Osteocyte (in vitro differentiated cells): ENCODE results near the gene SLC41A3. TPM values are rescaled to one million over a fixed set of nuclear protein-coding genes. Genes with fewer than 3 reads are reported as not detected.
"Not testable (repeated sequence)": the region's sequence is repeated elsewhere in the genome, so short reads cannot be mapped to it uniquely, and the experiment has no call there.

ENCODE experiments used
- DNase-seq: peaks from one replicate; pipeline ENCODE4 v3.0.0; 2021; ENCODE audit warnings: mixed read lengths; ENCODE audit not compliant: unreplicated experiment; ENCODE audit errors: extremely low spot score
- H3K27ac Mint-ChIP-seq: one replicate; pipeline ENCODE4 v1.8.0; 2021; ENCODE audit warnings: mild to moderate bottlenecking, mixed read lengths; ENCODE audit not compliant: unreplicated experiment
- H3K27me3 Mint-ChIP-seq: one replicate; pipeline ENCODE4 v1.8.0; 2021; ENCODE audit warnings: mixed read lengths; ENCODE audit not compliant: unreplicated experiment
- H3K36me3 Mint-ChIP-seq: one replicate; pipeline ENCODE4 v1.8.0; 2021; ENCODE audit warnings: mixed read lengths; ENCODE audit not compliant: unreplicated experiment
- H3K4me1 Mint-ChIP-seq: one replicate; pipeline ENCODE4 v1.8.0; 2021; ENCODE audit warnings: mixed read lengths; ENCODE audit not compliant: unreplicated experiment
- H3K4me3 Mint-ChIP-seq: one replicate; pipeline ENCODE4 v1.8.0; 2021; ENCODE audit warnings: mild to moderate bottlenecking, moderate library complexity, mixed read lengths; ENCODE audit not compliant: unreplicated experiment
- H3K9me3 Mint-ChIP-seq: one replicate; pipeline ENCODE4 v1.8.0; 2021; ENCODE audit warnings: mixed read lengths; ENCODE audit not compliant: unreplicated experiment
- total RNA-seq: library from RNA; stranded (reverse); gene quantifications from 2 replicates; pipeline ENCODE4 v1.2.1, GENCODE V29; 2021
- TF ChIP-seq, protein P1 (sequence below): fragments of 200-600 bp; sonication (generic); IDR thresholded peaks from 2 replicates; pipeline ENCODE4 v1.5.0; 2021; ENCODE audit warnings: antibody characterized with exemption, mild to moderate bottlenecking, moderate library complexity

Gene SLC41A3
- total RNA-seq, 1 donor from 2014 or later = 80.6 TPM

DNA sequence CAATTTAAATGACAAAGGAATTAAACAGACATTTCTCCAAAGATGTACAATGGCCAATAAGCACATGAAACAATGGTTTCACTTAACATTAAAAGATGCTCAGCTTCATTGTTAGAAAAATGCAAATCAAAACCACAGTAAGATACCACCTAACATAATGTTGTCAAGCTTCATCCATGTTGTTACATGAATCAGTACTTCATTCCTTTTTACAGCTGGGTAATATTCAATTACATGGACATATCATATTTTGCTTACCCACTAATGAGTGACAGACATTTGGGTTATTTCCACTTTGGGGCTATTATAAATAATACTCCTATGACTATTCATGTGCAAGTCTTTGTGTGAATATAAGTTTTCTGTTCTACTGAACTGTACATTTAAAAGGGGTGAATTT is 7.8 kb downstream of the SLC41A3 start:
- Mint-ChIP-seq H3K36me3 (peaks cover 9% of the 10 kb centered on the region), H3K9me3 (peaks cover 28% of the 10 kb centered on the region), H3K27ac (no peak overlapping the region), H3K27me3 (no peaks in the 10 kb centered on the region), H3K4me3 (no peak overlapping the region), H3K4me1 (no peaks in the 10 kb centered on the region)
- DNase-seq = no peak
- TF ChIP-seq, protein P1, sequence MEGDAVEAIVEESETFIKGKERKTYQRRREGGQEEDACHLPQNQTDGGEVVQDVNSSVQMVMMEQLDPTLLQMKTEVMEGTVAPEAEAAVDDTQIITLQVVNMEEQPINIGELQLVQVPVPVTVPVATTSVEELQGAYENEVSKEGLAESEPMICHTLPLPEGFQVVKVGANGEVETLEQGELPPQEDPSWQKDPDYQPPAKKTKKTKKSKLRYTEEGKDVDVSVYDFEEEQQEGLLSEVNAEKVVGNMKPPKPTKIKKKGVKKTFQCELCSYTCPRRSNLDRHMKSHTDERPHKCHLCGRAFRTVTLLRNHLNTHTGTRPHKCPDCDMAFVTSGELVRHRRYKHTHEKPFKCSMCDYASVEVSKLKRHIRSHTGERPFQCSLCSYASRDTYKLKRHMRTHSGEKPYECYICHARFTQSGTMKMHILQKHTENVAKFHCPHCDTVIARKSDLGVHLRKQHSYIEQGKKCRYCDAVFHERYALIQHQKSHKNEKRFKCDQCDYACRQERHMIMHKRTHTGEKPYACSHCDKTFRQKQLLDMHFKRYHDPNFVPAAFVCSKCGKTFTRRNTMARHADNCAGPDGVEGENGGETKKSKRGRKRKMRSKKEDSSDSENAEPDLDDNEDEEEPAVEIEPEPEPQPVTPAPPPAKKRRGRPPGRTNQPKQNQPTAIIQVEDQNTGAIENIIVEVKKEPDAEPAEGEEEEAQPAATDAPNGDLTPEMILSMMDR = no peak

DNA sequence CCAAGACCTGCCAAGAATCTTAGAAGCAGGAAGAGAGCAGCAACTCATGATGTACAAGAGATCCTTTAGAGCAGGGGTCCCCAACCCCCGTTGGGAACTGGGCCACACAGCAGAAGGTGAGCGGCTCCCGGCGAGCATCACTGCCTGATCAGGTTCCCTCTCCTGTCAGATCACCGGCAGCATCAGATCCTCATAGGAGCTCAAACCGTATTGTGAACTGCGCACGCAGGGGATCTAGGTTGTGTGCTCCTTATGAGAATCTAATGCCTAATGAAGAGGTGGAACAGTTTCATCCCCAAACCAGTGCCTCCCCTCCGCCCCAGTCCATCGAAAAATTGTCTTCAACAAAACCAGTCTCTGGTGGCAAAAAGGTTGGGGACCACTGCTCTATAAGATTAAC is 13.8 kb downstream of the SLC41A3 start:
- Mint-ChIP-seq H3K27me3 (no peaks in the 10 kb centered on the region), H3K4me1 (no peaks in the 10 kb centered on the region), H3K27ac (no peak overlapping the region), H3K9me3 (peaks cover 17% of the 10 kb centered on the region), H3K36me3 (peaks cover 25% of the 10 kb centered on the region), H3K4me3 (no peak overlapping the region)
- DNase-seq = no peak
- TF ChIP-seq, protein P1 = no peak

DNA sequence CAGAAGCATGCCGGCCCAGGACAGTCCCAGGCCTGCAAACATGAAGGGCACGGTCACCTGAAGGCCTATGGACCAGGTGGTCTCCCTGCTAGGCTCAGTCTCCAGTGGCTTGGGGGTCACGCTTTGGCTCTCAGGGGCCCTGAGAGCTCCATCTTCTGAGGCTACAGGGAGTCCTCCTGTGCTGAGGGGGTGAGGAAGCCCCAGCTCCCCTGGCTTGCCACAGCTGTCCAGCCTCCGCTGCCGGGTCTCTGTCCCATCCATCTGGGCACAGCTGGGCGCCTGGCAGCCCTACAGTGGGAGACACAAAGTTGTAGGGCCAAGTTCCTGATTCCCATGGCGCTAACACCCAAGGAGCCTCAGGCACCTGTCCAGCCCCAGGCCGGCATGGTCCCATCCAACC is 16.0 kb downstream of the SLC41A3 start:
- Mint-ChIP-seq H3K9me3 (peaks cover 8% of the 10 kb centered on the region), H3K4me3 (no peak overlapping the region), H3K27ac (no peak overlapping the region), H3K36me3 (peaks cover 25% of the 10 kb centered on the region), H3K27me3 (no peaks in the 10 kb centered on the region), H3K4me1 (no peaks in the 10 kb centered on the region)
- peak; percentile 79 for DNase-seq
- TF ChIP-seq, protein P1 = no peak

DNA sequence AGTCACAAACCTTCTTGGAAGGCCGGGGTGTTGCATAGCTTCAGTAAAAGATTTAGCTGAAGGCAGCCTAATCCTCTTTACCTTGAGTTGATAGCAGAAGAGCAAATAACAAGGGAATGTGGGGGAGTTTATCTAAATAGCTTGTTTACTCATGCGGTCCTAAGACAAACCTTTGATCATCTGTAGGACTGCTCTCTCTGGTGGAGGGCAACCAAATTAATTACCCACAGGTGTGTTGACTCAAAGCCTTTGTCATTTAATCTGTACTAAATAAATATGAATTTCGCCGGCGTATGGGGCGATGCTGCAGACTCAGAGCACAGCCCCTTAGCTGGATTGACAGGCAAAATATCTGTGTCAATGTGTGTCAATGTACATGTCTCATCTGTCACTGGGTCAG is 17.2 kb downstream of the SLC41A3 start:
- peaks cover 21% of the 10 kb centered on the region for H3K36me3 Mint-ChIP-seq
- DNase-seq, H3K27me3 Mint-ChIP-seq, H3K4me3 Mint-ChIP-seq, H3K27ac Mint-ChIP-seq, H3K9me3 Mint-ChIP-seq, H3K4me1 Mint-ChIP-seq: not testable (repeated sequence)

DNA sequence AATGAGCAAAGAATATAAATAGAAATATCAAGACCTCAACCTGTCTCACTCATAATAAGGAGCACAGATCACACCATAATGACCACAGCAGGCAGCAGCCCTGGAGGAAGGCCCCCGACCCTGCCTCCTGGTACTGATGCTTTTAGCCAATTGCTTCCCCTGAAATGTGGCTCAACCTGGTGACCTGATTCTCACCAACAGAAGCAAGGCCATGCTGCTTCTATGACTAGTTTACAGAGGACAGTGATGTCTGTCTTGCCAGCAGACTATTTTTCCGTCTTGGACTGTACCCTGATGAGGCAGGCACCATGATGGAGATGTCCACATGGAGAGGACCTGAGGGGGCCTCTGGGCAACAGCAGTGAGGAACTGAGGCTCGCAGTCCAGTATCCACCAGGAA is 18.0 kb downstream of the SLC41A3 start:
- Mint-ChIP-seq H3K27ac (no peak overlapping the region), H3K36me3 (peaks cover 20% of the 10 kb centered on the region), H3K27me3 (no peaks in the 10 kb centered on the region), H3K4me3 (no peak overlapping the region), H3K9me3 (no peaks in the 10 kb centered on the region), H3K4me1 (no peaks in the 10 kb centered on the region)
- no peak for DNase-seq
- TF ChIP-seq, protein P1 = no peak
